ENCODE data around the gene SYNPR. TPM values are rescaled to one million over a fixed set of nuclear protein-coding genes. Genes with fewer than 3 reads are reported as not detected.

SYNPR gene
- total RNA-seq, 1 experiment from 2014 or later: not detected

DNA sequence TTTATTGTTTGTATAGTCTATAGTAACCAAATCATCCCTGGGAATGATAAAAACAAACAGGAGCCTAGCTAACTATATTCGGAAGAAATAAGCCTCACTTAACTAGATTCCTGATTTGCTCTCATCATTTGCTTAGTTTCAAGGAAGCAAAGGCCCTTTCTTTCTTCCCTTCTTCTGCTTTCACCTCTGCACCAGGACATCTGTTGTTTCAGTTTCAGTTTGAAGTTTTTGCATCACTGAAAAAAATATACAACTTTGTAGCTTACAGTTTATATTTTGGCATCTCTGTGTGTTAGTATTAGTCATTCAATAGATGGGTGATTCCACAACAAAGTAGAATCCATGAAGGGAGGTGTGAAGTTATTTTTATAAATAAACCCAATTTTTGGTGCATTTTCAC lies 260.8 kb downstream of the SYNPR start:
- no peaks in the 10 kb centered on the region for H3K27me3 Mint-ChIP-seq (ENCODE audit: insufficient read depth, unreplicated experiment)
- no peak for DNase-seq
- Histone ChIP-seq H3K4me3 (ENCODE audit: low read depth, low read length) (no peak overlapping the region), H3K36me3 (ENCODE audit: control insufficient read depth, insufficient read depth, low read length) (no peaks in the 10 kb centered on the region), H3K4me1 (no peaks in the 10 kb centered on the region), H3K9me3 (no peaks in the 10 kb centered on the region), H3K27me3 (replicated peaks; ENCODE audit: control insufficient read depth, insufficient read depth, low read length) (no peaks in the 10 kb centered on the region)
- no peak overlapping the region for H3K27ac Mint-ChIP-seq (ENCODE audit: unreplicated experiment)
- no peaks in the 10 kb centered on the region for H3K4me1 Mint-ChIP-seq (ENCODE audit: low read depth, unreplicated experiment)
- no peaks in the 10 kb centered on the region for H3K9me3 Mint-ChIP-seq (ENCODE audit: unreplicated experiment)
- no peaks in the 10 kb centered on the region for H3K36me3 Mint-ChIP-seq (ENCODE audit: insufficient read depth, unreplicated experiment)
- ChIA-PET POLR2A (no interaction called here), CTCF (no interaction called here)
- intact Hi-C loops (cut with micrococcal nuclease; ENCODE audit: unreplicated experiment): no loop called here
- TF ChIP-seq, protein P1, sequence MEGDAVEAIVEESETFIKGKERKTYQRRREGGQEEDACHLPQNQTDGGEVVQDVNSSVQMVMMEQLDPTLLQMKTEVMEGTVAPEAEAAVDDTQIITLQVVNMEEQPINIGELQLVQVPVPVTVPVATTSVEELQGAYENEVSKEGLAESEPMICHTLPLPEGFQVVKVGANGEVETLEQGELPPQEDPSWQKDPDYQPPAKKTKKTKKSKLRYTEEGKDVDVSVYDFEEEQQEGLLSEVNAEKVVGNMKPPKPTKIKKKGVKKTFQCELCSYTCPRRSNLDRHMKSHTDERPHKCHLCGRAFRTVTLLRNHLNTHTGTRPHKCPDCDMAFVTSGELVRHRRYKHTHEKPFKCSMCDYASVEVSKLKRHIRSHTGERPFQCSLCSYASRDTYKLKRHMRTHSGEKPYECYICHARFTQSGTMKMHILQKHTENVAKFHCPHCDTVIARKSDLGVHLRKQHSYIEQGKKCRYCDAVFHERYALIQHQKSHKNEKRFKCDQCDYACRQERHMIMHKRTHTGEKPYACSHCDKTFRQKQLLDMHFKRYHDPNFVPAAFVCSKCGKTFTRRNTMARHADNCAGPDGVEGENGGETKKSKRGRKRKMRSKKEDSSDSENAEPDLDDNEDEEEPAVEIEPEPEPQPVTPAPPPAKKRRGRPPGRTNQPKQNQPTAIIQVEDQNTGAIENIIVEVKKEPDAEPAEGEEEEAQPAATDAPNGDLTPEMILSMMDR (IDR thresholded peaks at IDR 0.05; ENCODE audit: insufficient read depth in 1 of 2, low read depth in 1 of 2, low read length in 1 of 2, severe bottlenecking in 1 of 2, unreplicated experiment in 1 of 2): no peak
- H3K4me3 Mint-ChIP-seq (ENCODE audit: unreplicated experiment): no peak overlapping the region
- BruUV-seq (replicated peaks): no TSS peak

DNA sequence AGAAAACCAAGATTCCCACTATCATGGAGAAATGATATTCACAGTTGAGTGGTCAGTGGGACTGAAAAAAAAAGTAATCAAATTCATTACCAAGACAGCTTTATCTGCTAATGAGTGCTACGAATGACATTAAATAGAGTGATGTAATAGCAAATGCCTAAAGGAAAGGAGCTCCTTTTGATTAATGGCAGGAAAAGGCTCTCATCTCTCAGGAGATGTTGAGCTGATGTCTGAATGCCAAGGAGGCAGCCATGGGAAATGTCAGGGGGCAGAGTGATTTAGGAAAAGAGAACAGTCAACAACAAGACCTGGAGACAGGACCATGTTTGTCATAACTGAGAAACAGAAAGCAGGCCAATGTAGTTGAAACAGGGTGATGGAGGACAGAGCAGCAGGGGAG lies 277.7 kb downstream of the SYNPR start:
- TF ChIP-seq, protein P1 (IDR thresholded peaks at IDR 0.05; ENCODE audit: insufficient read depth in 1 of 2, low read depth in 1 of 2, low read length in 1 of 2, severe bottlenecking in 1 of 2, unreplicated experiment in 1 of 2): no peak
- ChIA-PET POLR2A (no interaction called here), CTCF (no interaction called here)
- Histone ChIP-seq H3K27me3 (replicated peaks; ENCODE audit: control insufficient read depth, insufficient read depth, low read length) (no peaks in the 10 kb centered on the region), H3K9me3 (no peaks in the 10 kb centered on the region), H3K4me3 (ENCODE audit: low read depth, low read length) (no peak overlapping the region), H3K4me1 (peaks cover 7% of the 10 kb centered on the region; the same call in 1 of the 2 replicates), H3K36me3 (ENCODE audit: control insufficient read depth, insufficient read depth, low read length) (no peaks in the 10 kb centered on the region)
- Mint-ChIP-seq H3K4me1 (ENCODE audit: low read depth, unreplicated experiment) (no peaks in the 10 kb centered on the region), H3K9me3 (ENCODE audit: unreplicated experiment) (no peaks in the 10 kb centered on the region), H3K4me3 (ENCODE audit: unreplicated experiment) (no peak overlapping the region), H3K36me3 (ENCODE audit: insufficient read depth, unreplicated experiment) (no peaks in the 10 kb centered on the region), H3K27me3 (ENCODE audit: insufficient read depth, unreplicated experiment) (no peaks in the 10 kb centered on the region), H3K27ac (ENCODE audit: unreplicated experiment) (no peak overlapping the region)
- BruUV-seq (replicated peaks): no TSS peak
- intact Hi-C loops (cut with micrococcal nuclease; ENCODE audit: unreplicated experiment): no loop called here
- no peak for DNase-seq

DNA sequence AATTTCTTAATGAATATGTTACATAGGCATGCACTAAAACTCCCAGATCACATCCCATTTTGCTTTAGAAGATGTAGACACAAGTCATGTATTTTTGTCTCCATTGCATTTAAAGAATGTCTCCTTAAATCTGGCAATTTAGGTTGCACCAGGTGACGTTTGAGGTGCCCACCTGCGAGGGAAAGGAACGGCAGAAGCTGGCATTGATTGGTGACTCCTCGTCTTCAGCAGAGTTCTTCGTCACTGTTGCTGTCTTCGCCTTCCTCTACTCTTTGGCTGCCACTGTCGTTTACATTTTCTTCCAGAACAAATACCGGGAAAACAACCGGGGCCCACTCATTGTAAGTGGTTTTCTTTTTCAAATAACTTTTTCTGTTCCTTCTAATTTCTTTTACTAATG lies 278.3 kb downstream of the SYNPR start:
- TF ChIP-seq, protein P1 (IDR thresholded peaks at IDR 0.05; ENCODE audit: insufficient read depth in 1 of 2, low read depth in 1 of 2, low read length in 1 of 2, severe bottlenecking in 1 of 2, unreplicated experiment in 1 of 2): no peak
- no peak for DNase-seq
- no peaks in the 10 kb centered on the region for H3K27me3 ChIP-seq (replicated peaks; ENCODE audit: control insufficient read depth, insufficient read depth, low read length)
- Mint-ChIP-seq H3K4me3 (ENCODE audit: unreplicated experiment) (no peak overlapping the region), H3K9me3 (ENCODE audit: unreplicated experiment) (no peaks in the 10 kb centered on the region), H3K36me3 (ENCODE audit: insufficient read depth, unreplicated experiment) (no peaks in the 10 kb centered on the region), H3K4me1 (ENCODE audit: low read depth, unreplicated experiment) (no peaks in the 10 kb centered on the region), H3K27ac (ENCODE audit: unreplicated experiment) (no peak overlapping the region), H3K27me3 (ENCODE audit: insufficient read depth, unreplicated experiment) (no peaks in the 10 kb centered on the region)
- H3K9me3 ChIP-seq: no peaks in the 10 kb centered on the region
- CTCF ChIA-PET: no interaction called here
- no TSS peak for BruUV-seq (replicated peaks)
- intact Hi-C loops (cut with micrococcal nuclease; ENCODE audit: unreplicated experiment): no loop called here
- H3K36me3 ChIP-seq (ENCODE audit: control insufficient read depth, insufficient read depth, low read length): no peaks in the 10 kb centered on the region
- no peak overlapping the region for H3K4me3 ChIP-seq (ENCODE audit: low read depth, low read length)
- peaks cover 7% of the 10 kb centered on the region; the same call in 1 of the 2 replicates for H3K4me1 ChIP-seq
- POLR2A ChIA-PET: no interaction called here
